Measurements from ENCODE around the gene AP2A2. TPM values are rescaled to one million over a fixed set of nuclear protein-coding genes. Genes with fewer than 3 reads are reported as not detected.

Gene AP2A2
- total RNA-seq, 1 experiment from 2014 or later, result 29.6 TPM

GRCh38 chr11:898143-898511 lies 27.5 kb upstream of the AP2A2 start:
- Histone ChIP-seq H3K27ac (ENCODE audit: low read length) (no peak overlapping the region), H3K27me3 (ENCODE audit: low read length) (no peaks in the 10 kb centered on the region), H3K4me2 (ENCODE audit: low read length) (no peak overlapping the region), H3K36me3 (ENCODE audit: low read depth, low read length) (peaks cover 16% of the 10 kb centered on the region; the same call in 1 of the 2 replicates), H3F3A (ENCODE audit: low read length, unreplicated experiment) (no peaks in the 10 kb centered on the region), H4K20me1 (ENCODE audit: low read length) (no peaks in the 10 kb centered on the region), H3K9ac (ENCODE audit: low read length) (no peak overlapping the region), H3K9me3 (ENCODE audit: low read length) (no peaks in the 10 kb centered on the region), H3K79me2 (ENCODE audit: low read length) (no peaks in the 10 kb centered on the region), H3K4me3 (ENCODE audit: low read length) (no peak overlapping the region), H2AFZ (ENCODE audit: low read length) (no peak overlapping the region), H3K9me2 (replicated peaks; ENCODE audit: low read length) (no peaks in the 10 kb centered on the region), H3K4me1 (ENCODE audit: insufficient read depth, low read length) (no peaks in the 10 kb centered on the region)
- DNase-seq, result peak; percentile 22
- ChIA-PET POLR2A (ENCODE audit: unreplicated experiment) (interaction anchor here (0.7 kb wide), 1 partner anchor 157 kb away, joined by 3 read pairs; no protein-coding TSS in a partner anchor), CTCF (interaction anchor here (0.6 kb wide), 1 partner anchor 19 kb away, joined by 6 read pairs; no protein-coding TSS in a partner anchor)
- ATAC-seq, result peak; percentile 54; the same call in 1 of the 2 replicates
- intact Hi-C loops (cut with micrococcal nuclease), result no loop called here
- TF ChIP-seq EZH2phosphoT487 (IDR thresholded peaks at IDR 0.05; ENCODE audit: borderline replicate concordance, low read length) (no peak), CTCF (conservative IDR thresholded peaks at IDR 0.05; ENCODE audit: low read depth, low read length) (peak; percentile 41), EZH2 (IDR thresholded peaks at IDR 0.05; ENCODE audit: low read length, unreplicated experiment) (no peak)
- BruUV-seq (replicated peaks), result no TSS peak

- no peaks in the 10 kb centered on the region for H4K20me1 ChIP-seq (ENCODE audit: low read length)
- H2AFZ ChIP-seq (ENCODE audit: low read length), result no peak overlapping the region
- no TSS peak for BruUV-seq (replicated peaks)
- H3K27me3 ChIP-seq (ENCODE audit: low read length), result no peaks in the 10 kb centered on the region
- no peaks in the 10 kb centered on the region for H3F3A ChIP-seq (ENCODE audit: low read length, unreplicated experiment)
- H3K79me2 ChIP-seq (ENCODE audit: low read length), result no peaks in the 10 kb centered on the region
- TF ChIP-seq EZH2phosphoT487 (IDR thresholded peaks at IDR 0.05; ENCODE audit: borderline replicate concordance, low read length) (no peak), CTCF (conservative IDR thresholded peaks at IDR 0.05; ENCODE audit: low read depth, low read length) (no peak), EZH2 (IDR thresholded peaks at IDR 0.05; ENCODE audit: low read length, unreplicated experiment) (no peak)
- ATAC-seq, result peak; percentile 68
- H3K9ac ChIP-seq (ENCODE audit: low read length), result no peak overlapping the region
- no peak overlapping the region for H3K4me3 ChIP-seq (ENCODE audit: low read length)
- peaks cover 16% of the 10 kb centered on the region; the same call in 1 of the 2 replicates for H3K36me3 ChIP-seq (ENCODE audit: low read depth, low read length)
- no peaks in the 10 kb centered on the region for H3K4me1 ChIP-seq (ENCODE audit: insufficient read depth, low read length)
- no peaks in the 10 kb centered on the region for H3K9me3 ChIP-seq (ENCODE audit: low read length)
- H3K4me2 ChIP-seq (ENCODE audit: low read length), result no peak overlapping the region
- ChIA-PET CTCF (interaction anchor here (0.6 kb wide), 1 partner anchor 19 kb away, joined by 6 read pairs; no protein-coding TSS in a partner anchor), POLR2A (ENCODE audit: unreplicated experiment) (no interaction called here)
- intact Hi-C loops (cut with micrococcal nuclease), result no loop called here
- no peak overlapping the region for H3K27ac ChIP-seq (ENCODE audit: low read length)
- H3K9me2 ChIP-seq (replicated peaks; ENCODE audit: low read length), result no peaks in the 10 kb centered on the region
- no peak for DNase-seq
Observed at GRCh38 chr11:898540-899190, 27.0 kb upstream of the AP2A2 start.

GRCh38 chr11:899724-900123 lies 25.9 kb upstream of the AP2A2 start:
- no peaks in the 10 kb centered on the region for H3K9me3 ChIP-seq (ENCODE audit: low read length)
- H3K27me3 ChIP-seq (ENCODE audit: low read length), result no peaks in the 10 kb centered on the region
- H3K4me1 ChIP-seq (ENCODE audit: insufficient read depth, low read length), result no peaks in the 10 kb centered on the region
- no peaks in the 10 kb centered on the region for H3K9me2 ChIP-seq (replicated peaks; ENCODE audit: low read length)
- ChIA-PET CTCF (no interaction called here), POLR2A (ENCODE audit: unreplicated experiment) (no interaction called here)
- BruUV-seq (replicated peaks), result no TSS peak
- H3K4me3 ChIP-seq (ENCODE audit: low read length), result no peak overlapping the region
- DNase-seq (no peak), ATAC-seq (no peak)
- no peak overlapping the region for H3K9ac ChIP-seq (ENCODE audit: low read length)
- no peak overlapping the region for H3K4me2 ChIP-seq (ENCODE audit: low read length)
- H3K27ac ChIP-seq (ENCODE audit: low read length), result no peak overlapping the region
- no peaks in the 10 kb centered on the region for H3F3A ChIP-seq (ENCODE audit: low read length, unreplicated experiment)
- intact Hi-C loops (cut with micrococcal nuclease), result no loop called here
- H2AFZ ChIP-seq (ENCODE audit: low read length), result no peak overlapping the region
- H3K36me3 ChIP-seq (ENCODE audit: low read depth, low read length), result peaks cover 24% of the 10 kb centered on the region
- no peaks in the 10 kb centered on the region for H3K79me2 ChIP-seq (ENCODE audit: low read length)
- no peaks in the 10 kb centered on the region for H4K20me1 ChIP-seq (ENCODE audit: low read length)
- TF ChIP-seq EZH2phosphoT487 (IDR thresholded peaks at IDR 0.05; ENCODE audit: borderline replicate concordance, low read length) (no peak), EZH2 (IDR thresholded peaks at IDR 0.05; ENCODE audit: low read length, unreplicated experiment) (no peak), CTCF (conservative IDR thresholded peaks at IDR 0.05; ENCODE audit: low read depth, low read length) (no peak)

All from PC-3 (cell line).